H9 (cell line): ENCODE data around the gene PARD3. TPM values are rescaled to one million over a fixed set of nuclear protein-coding genes. Genes with fewer than 3 reads are reported as not detected.

ENCODE experiments used
- DNase-seq: peaks from one replicate; pipeline ENCODE4 v3.0.0-alpha.2; 2017
- H2AFZ ChIP-seq: one replicate; pipeline ENCODE4 v1.6.1; 2013; ENCODE audit warnings: mild to moderate bottlenecking, low read length, control low read depth, moderate library complexity
- H2AK5ac ChIP-seq: 2 replicates; pipeline ENCODE4 v1.6.1; 2013; ENCODE audit warnings: low read length, control low read depth, mixed read lengths; ENCODE audit not compliant: insufficient read length
- H2BK120ac ChIP-seq: one replicate; pipeline ENCODE4 v1.6.1; 2013; ENCODE audit warnings: low read depth, mild to moderate bottlenecking, low read length, control low read depth, inconsistent platforms; ENCODE audit not compliant: poor library complexity, severe bottlenecking
- H2BK12ac ChIP-seq: 2 replicates; pipeline ENCODE4 v1.6.1; 2013; ENCODE audit warnings: low read length, control low read depth, mixed read lengths, low read depth; ENCODE audit not compliant: insufficient read length
- H2BK15ac ChIP-seq: 2 replicates; pipeline ENCODE4 v1.6.1; 2013; ENCODE audit warnings: low read depth, low read length, control low read depth
- H2BK20ac ChIP-seq: one replicate; pipeline ENCODE4 v1.6.1; 2013; ENCODE audit warnings: low read depth, mild to moderate bottlenecking, low read length, control low read depth, inconsistent platforms; ENCODE audit not compliant: poor library complexity, severe bottlenecking
- H2BK5ac ChIP-seq: 2 replicates; pipeline ENCODE4 v1.6.1; 2013; ENCODE audit warnings: low read length, control low read depth, mixed read lengths; ENCODE audit not compliant: insufficient read length
- H3K14ac ChIP-seq: 2 replicates; pipeline ENCODE4 v1.6.1; 2013; ENCODE audit warnings: low read length, control low read depth; ENCODE audit not compliant: insufficient read depth
- H3K18ac ChIP-seq: 2 replicates; pipeline ENCODE4 v1.6.1; 2013; ENCODE audit warnings: low read depth, mild to moderate bottlenecking, mixed read lengths, low read length, control low read depth; ENCODE audit not compliant: insufficient read length
- H3K23ac ChIP-seq: 2 replicates; pipeline ENCODE4 v1.6.1; 2013; ENCODE audit warnings: low read length, control low read depth, mixed read lengths, low read depth; ENCODE audit not compliant: insufficient read length
- H3K23me2 ChIP-seq: 2 replicates; pipeline ENCODE4 v1.6.1; 2013; ENCODE audit warnings: low read depth, mild to moderate bottlenecking, mixed read lengths, low read length, control low read depth; ENCODE audit not compliant: insufficient read length, poor library complexity, severe bottlenecking
- H3K27ac ChIP-seq: 2 replicates; pipeline ENCODE4 v1.5.1; 2013; ENCODE audit warnings: low read length, control low read depth, mixed read lengths, low read depth; ENCODE audit not compliant: insufficient read length
- H3K27me3 ChIP-seq: 2 replicates; pipeline ENCODE4 v1.6.1; 2013; ENCODE audit warnings: low read length, control low read depth, inconsistent platforms; ENCODE audit not compliant: insufficient read depth
- H3K4ac ChIP-seq: 2 replicates; pipeline ENCODE4 v1.6.1; 2013; ENCODE audit warnings: low read depth, mild to moderate bottlenecking, control low read depth, inconsistent platforms, low read length, moderate library complexity
- H3K4me1 ChIP-seq: 2 replicates; pipeline ENCODE4 v1.6.1; 2013; ENCODE audit warnings: low read length, control low read depth, inconsistent platforms; ENCODE audit not compliant: insufficient read depth
- H3K4me2 ChIP-seq: 2 replicates; pipeline ENCODE4 v1.6.1; 2013; ENCODE audit warnings: low read length, control low read depth, mixed read lengths; ENCODE audit not compliant: insufficient read length, insufficient read depth
- H3K56ac ChIP-seq: 2 replicates; pipeline ENCODE4 v1.6.1; 2013; ENCODE audit warnings: low read depth, mild to moderate bottlenecking, mixed read lengths, low read length, control low read depth; ENCODE audit not compliant: insufficient read length
- H3K79me1 ChIP-seq: 2 replicates; pipeline ENCODE4 v1.6.1; 2013; ENCODE audit warnings: low read depth, mild to moderate bottlenecking, moderate library complexity, low read length, control low read depth, inconsistent platforms; ENCODE audit not compliant: insufficient read depth, poor library complexity, severe bottlenecking
- H3K79me2 ChIP-seq: 2 replicates; pipeline ENCODE4 v1.6.1; 2013; ENCODE audit warnings: low read length, control low read depth, inconsistent platforms; ENCODE audit not compliant: insufficient read depth
- H3K9ac ChIP-seq: 2 replicates; pipeline ENCODE4 v1.6.1; 2013; ENCODE audit warnings: low read length, control low read depth, mixed read lengths; ENCODE audit not compliant: insufficient read length; ENCODE audit errors: extremely low read depth
- H3K9me3 ChIP-seq: one replicate; pipeline ENCODE4 v1.6.1; 2013; ENCODE audit warnings: low read depth, low read length, inconsistent platforms; ENCODE audit not compliant: control insufficient read depth
- H3T11ph ChIP-seq: one replicate; pipeline ENCODE4 v1.6.1; 2013; ENCODE audit warnings: mild to moderate bottlenecking, low read length, control low read depth, inconsistent platforms
- H4K20me1 ChIP-seq: one replicate; pipeline ENCODE4 v1.6.1; 2013; ENCODE audit not compliant: control insufficient read depth, insufficient read length, insufficient read depth
- H4K5ac ChIP-seq: 2 replicates; pipeline ENCODE4 v1.6.1; 2013; ENCODE audit warnings: low read depth, mild to moderate bottlenecking, mixed read lengths, low read length, control low read depth; ENCODE audit not compliant: insufficient read length
- H4K8ac ChIP-seq: replicated peaks from 2 replicates; pipeline ENCODE4 v1.6.1; 2013; ENCODE audit warnings: low read length, control low read depth, mixed read lengths, low read depth; ENCODE audit not compliant: insufficient read length
- H4K91ac ChIP-seq: 2 replicates; pipeline ENCODE4 v1.6.1; 2013; ENCODE audit warnings: low read depth, mild to moderate bottlenecking, moderate library complexity, mixed read lengths, low read length, control low read depth; ENCODE audit not compliant: insufficient read length
- H3K27ac Mint-ChIP-seq, 3 experiments: 2 replicates in 2 of 3; 3 replicates in 1 of 3; pipeline ENCODE4 v1.8.0; 2020 to 2021; ENCODE audit warnings: mixed read lengths in 3 of 3, mild to moderate bottlenecking in 1 of 3, moderate library complexity in 1 of 3
- H3K27me3 Mint-ChIP-seq: 2 replicates; pipeline ENCODE4 v1.8.0; 2021; ENCODE audit warnings: low read depth, mild to moderate bottlenecking, moderate library complexity, mixed read lengths
- H3K36me3 Mint-ChIP-seq, 3 experiments: 2 replicates in 2 of 3; 3 replicates in 1 of 3; pipeline ENCODE4 v1.8.0; 2020 to 2021; ENCODE audit warnings: low read depth in 3 of 3, mixed read lengths in 3 of 3; ENCODE audit not compliant: insufficient read depth in 1 of 3
- H3K4me1 Mint-ChIP-seq, 2 experiments: 2 replicates each; pipeline ENCODE4 v1.8.0; 2020; ENCODE audit warnings: mixed read lengths in 2 of 2
- H3K4me3 Mint-ChIP-seq, 2 experiments: 2 replicates in 1 of 2; 3 replicates in 1 of 2; pipeline ENCODE4 v1.8.0; 2020 to 2021; ENCODE audit warnings: mild to moderate bottlenecking in 2 of 2, mixed read lengths in 2 of 2, moderate library complexity in 1 of 2
- H3K9me3 Mint-ChIP-seq, 2 experiments: 2 replicates in 1 of 2; 3 replicates in 1 of 2; pipeline ENCODE4 v1.8.0; 2020; ENCODE audit warnings: mild to moderate bottlenecking in 2 of 2, mixed read lengths in 2 of 2, moderate library complexity in 1 of 2
- CTCF ChIP-seq: fragments of 200-600 bp; sonication (generic); conservative IDR thresholded peaks from 3 replicates; pipeline ENCODE4 v1.8.0; 2021; ENCODE audit warnings: antibody characterized with exemption, mild to moderate bottlenecking
- WGBS: extraction: QIAGEN DNeasy Blood & Tissue Kit; methylation state at CpG from one replicate; pipeline ENCODE4 v1.1.7; 2013; ENCODE audit warnings: missing lambda C conversion rate, low lambda C conversion rate, mixed read lengths; ENCODE audit not compliant: insufficient read length; ENCODE audit errors: extremely low coverage; 5-methylcytosine and 5-hydroxymethylcytosine counted together
- total RNA-seq: library from RNA; stranded (reverse); gene quantifications from 2 replicates; pipeline ENCODE4 v1.2.1, GENCODE V29; 2021

PARD3 gene
- total RNA-seq, 1 experiment from 2014 or later, result 44.7 TPM

GRCh38 chr10:34323192-34323591, 491.9 kb downstream of the PARD3 start:
- H3K27ac ChIP-seq, result no peak overlapping the region
- H3K79me1 ChIP-seq, result no peaks in the 10 kb centered on the region
- no peak overlapping the region for H3K4me3 Mint-ChIP-seq
- no CpG with 5 or more reads among the region's 1 CpG for WGBS
- H2BK5ac ChIP-seq, result no peak overlapping the region
- no peaks in the 10 kb centered on the region for H3K79me2 ChIP-seq
- no peaks in the 10 kb centered on the region; the same call in 1 of the 2 replicates for H3K27me3 Mint-ChIP-seq
- H3K18ac ChIP-seq, result no peak overlapping the region
- no peak overlapping the region for H3K14ac ChIP-seq
- no peak overlapping the region for H2BK120ac ChIP-seq
- H3K9me3 Mint-ChIP-seq, result no peaks in the 10 kb centered on the region
- H2BK12ac ChIP-seq, result no peak overlapping the region
- peak overlapping the region in 1 of 3 experiments; percentile 17; a peak in 2 of 7 replicates for H3K27ac Mint-ChIP-seq
- no peak overlapping the region for H3K23ac ChIP-seq
- no peak overlapping the region for H4K91ac ChIP-seq
- no peak overlapping the region for H2BK20ac ChIP-seq
- H3K9ac ChIP-seq, result no peak overlapping the region
- H3K4me1 ChIP-seq, result no peaks in the 10 kb centered on the region
- no peak for TF ChIP-seq CTCF
- H3K56ac ChIP-seq, result no peak overlapping the region
- H3T11ph ChIP-seq, result no peak overlapping the region
- H3K4me2 ChIP-seq, result no peak overlapping the region
- no peak for DNase-seq
- H4K8ac ChIP-seq, result no peak overlapping the region
- no peak overlapping the region for H2AFZ ChIP-seq
- H4K20me1 ChIP-seq, result no peaks in the 10 kb centered on the region
- no peak overlapping the region for H2AK5ac ChIP-seq
- H3K27me3 ChIP-seq, result no peaks in the 10 kb centered on the region
- no peak overlapping the region for H3K4ac ChIP-seq
- H3K23me2 ChIP-seq, result no peaks in the 10 kb centered on the region
- no peaks in the 10 kb centered on the region for H3K9me3 ChIP-seq
- peaks cover 16 to 22% of the 10 kb centered on the region in 2 experiments for H3K4me1 Mint-ChIP-seq
- H2BK15ac ChIP-seq, result no peak overlapping the region
- no peak overlapping the region for H4K5ac ChIP-seq
- H3K36me3 Mint-ChIP-seq, result peaks cover 0 to 6% (median 2%) of the 10 kb centered on the region in 3 experiments; a peak in 2 of 7 replicates
